Renal cortex interstitium (tissue), 11 donors: ENCODE data around the gene DIP2C. TPM values are rescaled to one million over a fixed set of nuclear protein-coding genes. Genes with fewer than 3 reads are reported as not detected.
"Not testable (repeated sequence)": the region's sequence is repeated elsewhere in the genome, so short reads cannot be mapped to it uniquely, and the experiment has no call there.

Experiments
- DNase-seq, 11 donors: peaks; one replicate each; pipeline ENCODE4 v3.0.0-alpha.2; 2013; ENCODE audit warnings: low read depth in 9 of 11, low spot score in 4 of 11; ENCODE audit errors: extremely low read depth in 1 of 11
- polyA plus RNA-seq, 3 donors: library from polyadenylated mRNA; unstranded; fragments of 120-200 nt; gene quantifications; one replicate each; pipeline ENCODE4 v1.2.1, GENCODE V29; 2013; ENCODE audit not compliant: insufficient read length in 3 of 3

DIP2C gene
- polyA plus RNA-seq, 3 donors = 20.7 to 23.7 (median 23.4) TPM

DNA sequence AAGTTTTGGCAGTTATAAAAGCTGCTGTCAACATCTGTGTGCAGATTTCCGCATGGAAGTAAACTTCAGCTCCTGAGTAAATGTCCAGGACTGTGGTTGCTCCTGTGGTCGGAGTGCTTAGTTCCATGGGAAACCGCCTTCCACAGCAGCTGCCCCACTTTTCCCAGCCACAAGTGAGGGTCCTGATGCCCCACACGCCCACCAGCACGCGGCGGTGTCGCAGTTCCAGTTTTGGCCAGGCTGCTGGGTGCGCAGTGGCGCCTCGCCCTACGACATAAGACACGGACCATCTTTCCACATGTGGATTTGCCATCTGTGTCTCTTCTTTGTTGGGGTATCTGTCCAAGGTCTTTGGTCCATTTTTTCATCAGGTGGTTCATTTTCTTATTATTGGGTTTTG lies 167.1 kb downstream of the DIP2C start:
- no peak for DNase-seq

DNA sequence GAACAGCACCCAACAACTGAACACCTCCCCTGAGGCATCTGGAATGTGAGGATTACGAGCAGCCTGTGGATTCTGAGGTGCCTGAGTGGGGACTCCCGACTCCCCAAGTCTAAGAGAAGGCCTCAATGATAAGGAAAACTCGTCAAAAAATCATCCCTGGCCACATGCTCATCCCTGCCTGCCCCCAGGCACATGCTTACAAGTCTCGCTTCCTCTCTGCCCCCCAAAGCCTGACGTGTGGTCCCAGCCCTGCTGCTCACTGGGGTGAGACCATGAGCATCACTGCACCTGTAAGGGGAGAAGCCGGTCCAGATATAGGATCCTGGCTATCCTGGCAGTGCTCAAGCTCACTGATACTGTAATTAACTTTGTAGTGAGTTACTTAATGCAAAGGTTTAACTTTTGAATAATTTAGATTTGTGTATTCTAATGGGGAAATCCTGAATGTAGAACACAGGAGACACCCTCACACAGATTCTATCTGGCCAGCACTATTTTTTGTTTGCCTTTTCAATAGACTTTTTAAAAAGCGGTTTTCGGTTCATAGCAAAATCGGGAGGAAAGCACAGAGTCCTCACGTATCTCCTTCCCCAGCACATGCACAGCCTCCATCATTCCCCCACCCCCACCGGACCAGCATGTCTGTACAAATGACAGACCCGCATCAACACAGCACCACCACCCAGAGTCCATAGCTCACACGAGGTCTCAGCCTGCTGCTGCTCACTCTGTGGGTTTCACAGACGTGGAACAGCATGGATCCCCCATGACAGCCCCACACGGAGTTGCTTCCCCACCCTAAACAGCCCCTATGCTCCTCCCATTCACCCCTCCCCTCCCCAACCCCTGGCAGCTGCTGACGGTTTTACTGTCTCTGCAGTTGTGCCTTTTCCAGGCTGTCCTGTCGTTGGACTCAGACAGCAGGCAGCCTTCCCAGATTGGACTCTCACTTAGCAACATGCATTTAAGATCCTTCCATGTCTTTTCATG lies 167.9 kb downstream of the DIP2C start:
- DNase-seq = no peak

DNA sequence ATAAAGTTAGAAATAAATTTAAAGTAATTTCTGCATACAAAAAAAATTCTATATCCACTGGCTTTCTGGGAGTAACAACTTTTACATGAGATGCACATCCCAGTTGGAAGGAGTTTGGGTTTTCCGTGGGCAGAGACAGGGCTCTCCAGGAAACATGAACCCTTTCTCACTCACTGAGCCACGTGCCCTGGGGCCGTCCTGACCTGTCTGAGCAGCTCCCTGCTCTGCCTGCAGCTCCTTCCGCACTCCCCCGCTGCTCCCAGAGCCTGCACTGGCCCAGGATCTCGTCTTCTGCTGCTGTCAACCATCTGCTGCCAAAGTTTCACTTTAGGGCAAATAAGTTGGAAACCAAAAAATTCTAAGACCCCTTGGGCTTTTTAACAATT lies 169.1 kb downstream of the DIP2C start:
- DNase-seq = no peak

DNA sequence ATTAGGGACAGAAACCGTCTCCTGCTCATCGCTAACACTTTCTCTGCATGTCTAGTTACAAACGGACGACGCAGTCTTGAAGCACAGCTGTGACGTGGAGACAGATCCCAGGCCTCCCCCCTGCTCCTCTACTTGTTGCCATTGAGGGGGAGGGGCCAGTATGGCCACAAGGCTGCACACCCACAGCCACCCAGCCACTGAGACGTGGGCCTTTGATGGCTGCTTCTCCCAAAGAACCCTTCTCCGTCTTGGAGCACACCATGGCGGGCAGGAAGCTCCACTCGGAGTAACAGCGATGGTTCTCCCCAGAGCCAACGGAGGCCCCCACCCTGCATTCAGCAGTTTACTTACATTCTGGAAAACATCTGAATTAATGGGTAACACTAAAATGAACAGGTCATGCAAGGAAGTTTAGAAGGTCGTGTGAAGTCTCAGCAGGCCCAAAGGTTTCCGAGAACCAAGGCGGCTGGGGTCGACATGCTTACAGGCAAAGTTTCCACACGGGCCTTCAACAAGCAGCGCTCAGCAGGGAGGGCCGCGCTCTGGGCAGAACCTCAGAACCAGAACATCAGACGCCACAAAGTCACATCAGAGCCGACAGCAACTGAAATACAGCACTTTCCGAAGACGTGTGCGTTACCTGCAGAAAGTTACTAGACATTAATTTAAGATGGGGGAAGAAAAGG lies 169.6 kb downstream of the DIP2C start:
- no peak for DNase-seq

DNA sequence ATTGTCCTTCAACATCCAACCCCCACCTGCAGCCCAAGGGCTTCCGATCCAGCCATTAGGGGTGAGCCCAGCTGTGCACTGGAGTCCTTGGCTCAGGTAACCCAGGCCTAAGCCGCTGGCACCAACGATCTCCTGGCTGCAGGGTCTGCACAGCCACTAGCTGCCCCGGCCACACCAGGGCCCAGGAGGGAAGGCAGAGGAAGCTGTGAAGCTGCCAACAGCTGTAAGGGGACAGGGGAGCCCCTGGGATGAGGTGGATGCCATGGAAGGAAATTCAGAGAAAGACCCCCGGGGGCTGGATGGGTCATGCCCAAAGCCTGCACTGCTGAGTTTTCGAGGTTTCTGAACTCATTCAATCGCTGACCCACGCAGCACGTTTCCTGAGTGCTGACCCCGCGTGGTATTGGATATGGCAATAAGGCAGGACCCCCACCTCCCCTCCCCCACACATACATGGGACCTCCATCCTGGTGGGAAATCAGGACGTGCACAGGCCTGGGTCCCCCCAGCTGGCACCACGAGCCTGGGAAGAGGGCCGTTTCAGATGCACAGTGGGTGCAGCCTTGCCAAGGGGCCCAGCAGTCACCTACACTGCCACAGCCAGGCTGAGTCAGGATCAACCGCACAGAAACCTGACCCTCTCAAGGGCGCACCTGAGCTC lies 170.3 kb downstream of the DIP2C start:
- no peak for DNase-seq

DNA sequence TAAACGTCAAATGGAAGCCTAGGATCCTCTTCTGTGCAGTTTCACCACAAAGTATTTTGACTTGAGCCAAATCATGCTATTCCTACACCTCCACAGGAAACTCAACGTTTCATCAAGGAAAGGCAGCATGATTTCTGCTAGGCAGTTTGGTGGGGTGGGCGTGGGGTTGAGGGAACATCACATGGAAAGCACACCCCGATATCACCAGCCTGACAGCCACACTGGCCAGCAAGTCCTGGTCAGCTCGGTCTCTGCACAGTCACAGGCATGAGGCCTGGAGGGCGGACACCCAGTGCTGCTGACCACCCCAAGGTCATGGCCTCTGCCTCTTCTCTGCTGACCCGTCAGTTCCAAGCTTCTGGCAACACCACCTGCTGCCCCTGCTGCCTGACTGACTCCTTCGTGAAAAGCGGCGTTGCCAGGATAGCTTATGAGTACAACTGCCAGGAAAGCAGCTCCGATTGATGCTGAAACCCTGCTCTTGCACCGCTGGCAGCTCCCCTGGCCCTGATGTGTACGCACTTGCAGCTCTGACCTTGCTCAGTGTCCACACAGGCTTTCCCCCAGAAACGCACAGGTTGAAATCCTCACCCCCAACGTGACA lies 171.5 kb downstream of the DIP2C start:
- DNase-seq = no peak

DNA sequence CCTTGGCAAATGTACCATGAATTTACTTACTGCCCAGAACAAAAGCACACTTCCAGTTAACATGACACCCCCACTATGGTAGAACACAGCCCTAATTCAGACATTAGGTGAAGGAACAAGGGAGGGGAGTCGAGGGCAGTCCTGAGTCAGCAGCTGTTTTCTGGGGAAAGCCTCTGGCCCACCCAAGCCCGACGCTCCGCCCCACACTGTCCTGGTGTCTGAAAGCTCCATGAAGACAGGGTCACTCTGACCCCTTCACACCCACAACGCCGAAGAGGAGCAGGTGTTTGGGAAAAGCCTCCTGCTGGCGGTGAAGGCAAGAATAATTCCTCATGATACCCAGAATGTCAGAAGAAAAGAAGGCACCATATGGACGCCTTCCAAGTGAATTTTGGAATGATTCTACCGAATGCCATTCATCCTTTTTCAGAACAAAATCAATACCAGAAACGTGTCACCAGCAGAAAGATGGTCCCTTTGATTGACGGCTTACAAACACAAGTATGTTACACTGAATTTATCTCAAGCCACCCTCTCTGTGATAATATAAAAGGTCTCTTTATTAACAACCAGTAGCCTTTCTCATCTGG lies 172.1 kb downstream of the DIP2C start:
- no peak for DNase-seq

DNA sequence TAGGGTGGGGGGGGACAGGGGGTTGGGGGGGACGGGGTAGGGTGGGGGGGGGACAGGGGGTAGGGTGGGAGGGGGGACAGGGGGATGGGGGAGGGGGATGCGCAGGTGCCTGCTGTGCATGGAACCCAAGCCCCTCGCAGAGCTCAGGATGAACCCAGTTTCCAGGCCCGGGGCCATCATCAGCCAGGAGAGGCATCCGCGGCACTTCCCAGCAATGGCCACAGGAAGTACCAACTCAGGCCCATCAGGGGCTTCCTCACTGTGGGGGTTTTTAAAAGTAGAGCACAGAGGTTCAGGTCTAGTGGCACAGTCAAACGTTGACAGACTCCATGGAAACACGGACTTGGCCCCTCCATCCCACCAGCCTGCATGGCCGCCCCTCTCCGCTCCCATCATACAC lies 172.7 kb downstream of the DIP2C start:
- no peak for DNase-seq

DNA sequence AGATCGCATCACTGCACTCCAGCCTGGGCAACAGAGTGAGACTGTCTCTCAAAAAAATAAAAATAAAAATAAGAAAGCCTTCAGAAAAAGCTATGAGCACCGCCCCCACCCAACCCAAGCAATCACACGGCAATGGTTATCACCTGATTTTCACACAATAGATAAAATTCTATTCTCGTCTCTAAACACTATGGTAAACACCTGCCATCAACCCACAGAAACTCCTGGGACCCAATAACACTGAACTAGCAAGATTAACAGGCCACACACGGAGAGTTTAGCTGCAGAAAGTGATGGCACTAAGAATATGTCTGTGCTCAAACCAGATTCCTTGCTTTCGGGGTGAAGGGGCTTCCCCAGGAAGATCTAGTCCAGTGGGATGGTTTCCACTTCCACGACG lies 173.8 kb downstream of the DIP2C start:
- DNase-seq = no peak

DNA sequence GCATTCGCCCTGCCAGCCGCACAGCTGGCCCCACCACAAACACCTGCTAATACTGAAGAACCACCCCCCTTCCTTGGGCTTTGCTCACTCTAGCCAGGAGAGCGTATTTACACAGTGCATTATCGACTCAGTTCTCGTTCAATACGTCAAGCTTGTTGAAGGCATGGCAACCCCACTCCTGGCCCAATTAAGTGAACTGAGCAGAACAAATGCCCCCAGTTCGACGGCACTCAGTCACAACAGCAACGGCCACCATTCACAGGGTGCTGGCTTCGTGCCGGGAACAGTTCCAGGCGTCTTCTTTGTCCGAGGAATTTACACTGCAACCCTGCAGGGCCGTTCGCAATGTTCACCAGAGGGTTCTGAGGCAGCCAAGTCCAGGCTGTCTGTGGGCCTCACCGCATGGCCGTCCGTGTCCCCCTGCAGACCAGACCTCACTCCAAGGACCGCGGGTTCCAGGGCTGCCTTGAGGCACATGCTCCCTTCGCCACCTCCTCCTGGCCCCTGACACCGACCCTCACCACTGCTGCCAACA lies 175.3 kb downstream of the DIP2C start:
- no peak for DNase-seq

DNA sequence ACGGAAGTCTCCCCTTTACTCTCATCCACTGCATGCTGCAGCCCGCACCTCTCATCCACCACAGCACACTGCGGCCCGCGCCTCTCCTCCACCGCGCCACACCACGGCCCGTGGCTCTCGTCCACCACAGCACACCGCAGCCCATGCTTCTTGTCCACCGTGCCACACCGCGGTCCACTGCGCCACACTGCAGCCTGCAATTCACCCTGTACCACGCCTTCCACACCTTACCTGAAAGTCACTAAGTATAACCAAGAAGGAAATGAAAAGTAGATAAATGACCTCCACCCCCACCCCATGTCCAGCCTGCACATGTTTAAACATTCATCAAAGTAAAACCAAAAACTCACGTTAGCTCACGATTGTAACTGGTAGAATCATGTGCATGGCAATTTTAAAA lies 176.1 kb downstream of the DIP2C start:
- no peak for DNase-seq

DNA sequence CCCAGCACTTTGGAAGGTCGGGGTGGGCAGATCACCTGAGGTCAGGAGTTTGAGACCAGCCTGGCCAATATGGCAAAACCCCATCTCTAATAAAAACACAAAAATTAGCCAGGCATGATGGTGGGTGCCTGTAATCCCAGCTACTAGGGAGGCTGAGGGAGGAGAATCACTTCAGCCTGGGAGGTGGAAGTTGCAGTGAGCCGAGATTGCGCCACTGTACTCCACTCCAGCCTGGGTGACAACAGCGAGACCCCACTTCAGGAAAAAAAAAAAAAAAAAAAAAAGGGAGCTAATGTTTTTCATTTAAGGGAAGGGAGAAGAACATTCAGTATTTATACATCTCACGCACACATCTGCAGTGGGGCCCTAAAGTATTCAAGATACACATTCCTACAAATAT lies 176.8 kb downstream of the DIP2C start:
- not testable (repeated sequence) for DNase-seq

DNA sequence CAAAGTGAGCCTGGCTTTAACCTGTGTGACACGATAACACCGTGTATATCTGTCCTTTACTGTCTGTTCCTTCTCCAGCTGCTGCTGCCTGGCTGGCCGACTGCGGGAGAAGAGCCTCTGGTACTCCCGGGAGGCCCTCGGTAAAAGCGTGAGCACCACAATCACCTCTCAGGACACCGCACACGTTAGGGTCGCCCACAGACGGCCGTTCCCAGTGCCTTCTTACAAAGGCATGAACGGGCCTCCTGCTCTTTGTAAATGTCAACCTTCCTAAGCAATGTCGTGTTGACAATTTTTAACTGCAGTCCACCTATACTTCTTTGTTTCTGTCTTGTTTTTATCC lies 177.6 kb downstream of the DIP2C start:
- no peak for DNase-seq

DNA sequence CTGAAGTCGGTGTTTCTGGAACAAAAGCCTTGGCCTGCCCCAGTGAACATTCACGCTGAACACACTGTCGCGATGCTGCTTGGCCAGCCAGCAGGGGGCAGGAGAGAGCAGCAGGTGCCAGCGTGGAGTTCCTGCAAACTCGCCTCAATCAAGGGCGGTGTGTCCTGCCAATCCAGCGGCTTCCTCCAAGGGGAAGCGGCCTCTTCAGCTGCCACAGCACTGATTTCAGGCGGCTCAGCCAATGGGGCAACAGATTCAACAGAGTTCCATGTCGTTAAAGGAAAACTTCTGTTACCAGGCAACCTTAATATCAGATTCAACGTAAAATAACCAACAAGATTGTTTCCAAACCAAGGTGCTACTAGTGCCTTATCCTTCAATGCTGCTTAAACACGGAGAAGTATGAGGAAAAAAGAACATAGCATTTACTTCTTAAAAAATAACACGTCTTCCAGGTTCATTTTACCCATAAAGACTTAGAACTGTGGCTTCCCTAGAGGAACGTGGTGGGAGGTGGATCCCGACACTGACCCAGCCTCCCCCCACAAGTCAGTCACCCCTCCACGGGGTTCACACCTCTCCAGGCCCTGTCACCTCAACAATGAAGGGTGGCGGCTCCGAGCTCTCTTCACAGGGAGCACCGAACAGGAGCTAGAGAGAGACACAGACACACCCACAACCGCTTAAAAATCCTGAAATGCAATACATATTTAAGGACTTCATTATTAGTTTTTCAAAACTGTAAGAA lies 178.2 kb downstream of the DIP2C start:
- peak; percentile 71 to 91 (median 84) for DNase-seq

DNA sequence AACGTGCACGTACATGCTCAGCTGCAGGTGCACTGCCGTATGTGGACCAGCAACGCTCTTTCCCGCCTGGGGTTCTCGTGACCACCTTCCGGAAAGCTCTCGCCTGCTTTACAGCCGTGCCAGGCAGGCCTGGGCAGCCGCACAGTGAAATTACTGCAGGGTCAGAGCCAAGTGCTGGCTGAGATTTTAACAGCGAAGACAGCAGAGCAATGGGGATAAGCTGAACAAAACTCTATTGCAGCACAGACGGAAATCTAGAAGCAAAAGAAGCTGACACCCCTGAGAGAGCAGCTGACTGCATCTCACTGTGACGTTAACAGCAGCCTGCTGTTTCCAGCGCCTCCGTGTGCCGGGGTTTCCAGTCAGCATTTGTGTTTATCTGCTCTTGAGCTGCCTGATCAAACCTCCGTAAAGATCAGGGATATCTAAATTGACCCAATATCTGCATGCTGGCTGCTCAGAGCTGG lies 179.0 kb downstream of the DIP2C start:
- no peak for DNase-seq

DNA sequence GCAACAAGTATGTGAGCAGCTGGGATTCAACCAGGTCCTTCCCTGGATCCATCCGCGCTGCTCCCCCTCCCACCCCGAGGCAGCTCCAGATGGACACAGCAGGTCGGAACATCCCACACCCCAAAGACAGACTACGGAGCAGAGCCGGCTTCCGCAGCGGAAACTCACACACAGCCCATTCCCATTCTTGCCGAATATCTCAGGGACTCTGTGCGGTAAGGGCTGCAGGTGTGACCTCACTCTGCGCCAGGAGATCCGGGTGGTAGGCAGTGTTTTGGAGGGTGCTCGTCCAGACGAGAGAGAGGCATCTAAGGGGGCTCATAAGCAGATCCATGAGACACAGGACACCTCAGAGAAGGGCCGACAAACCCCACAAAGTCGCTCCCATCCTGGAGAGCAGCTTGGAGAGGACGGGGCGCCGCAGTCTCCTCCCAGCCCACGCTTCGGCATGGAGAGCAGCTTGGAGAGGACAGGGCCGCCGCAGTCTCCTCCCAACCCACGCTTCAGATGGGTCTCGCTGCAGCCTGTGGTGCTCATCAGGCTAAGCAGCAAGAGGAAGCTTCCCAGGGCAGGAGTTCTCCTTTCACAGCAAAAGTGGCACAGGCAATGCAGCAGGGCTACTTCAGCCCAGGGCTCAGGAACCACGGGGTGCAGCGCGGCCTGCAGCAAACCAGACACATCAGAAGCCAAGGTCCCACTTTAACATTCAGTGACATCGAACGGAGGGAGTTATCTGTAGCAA lies 179.9 kb downstream of the DIP2C start:
- DNase-seq = no peak

DNA sequence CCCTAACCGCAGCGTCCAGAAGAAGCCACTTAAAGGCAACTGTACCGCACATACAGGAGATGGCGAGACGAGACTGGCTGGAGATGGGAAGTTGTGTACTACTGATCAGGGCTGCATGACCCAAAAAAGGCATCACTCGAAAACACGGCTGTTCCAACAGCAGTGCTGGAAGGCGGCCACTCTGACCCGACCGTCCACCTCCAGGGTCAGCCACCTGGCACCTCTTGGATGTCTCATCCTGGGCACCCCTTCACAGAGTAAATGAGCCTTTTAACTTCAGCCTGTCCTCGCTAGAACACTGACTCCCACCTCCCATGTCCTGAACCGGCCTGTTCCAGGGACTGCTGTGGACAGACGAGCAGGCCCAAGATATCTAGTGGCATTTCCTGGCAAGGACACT lies 180.7 kb downstream of the DIP2C start:
- no peak for DNase-seq
